SU-DHL-6 (cell line): ENCODE results near the gene CIB4.

Source experiments
- EZH2phosphoT487 ChIP-seq: fragments of 200-600 bp; sonication (generic), shearing (Covaris generic); conservative IDR thresholded peaks from 2 replicates; pipeline ENCODE4 v1.6.1; 2018; ENCODE audit warnings: mild to moderate bottlenecking, antibody characterized with exemption, low read length, moderate library complexity, mixed read lengths
- TF ChIP-seq, protein P1 (sequence below): fragments of 200-600 bp; sonication (generic); IDR thresholded peaks from one replicate; pipeline ENCODE4 v1.5.1; 2017; ENCODE audit warnings: antibody characterized with exemption, mild to moderate bottlenecking, low read length, moderate library complexity; ENCODE audit not compliant: insufficient read depth, poor library complexity, severe bottlenecking

DNA sequence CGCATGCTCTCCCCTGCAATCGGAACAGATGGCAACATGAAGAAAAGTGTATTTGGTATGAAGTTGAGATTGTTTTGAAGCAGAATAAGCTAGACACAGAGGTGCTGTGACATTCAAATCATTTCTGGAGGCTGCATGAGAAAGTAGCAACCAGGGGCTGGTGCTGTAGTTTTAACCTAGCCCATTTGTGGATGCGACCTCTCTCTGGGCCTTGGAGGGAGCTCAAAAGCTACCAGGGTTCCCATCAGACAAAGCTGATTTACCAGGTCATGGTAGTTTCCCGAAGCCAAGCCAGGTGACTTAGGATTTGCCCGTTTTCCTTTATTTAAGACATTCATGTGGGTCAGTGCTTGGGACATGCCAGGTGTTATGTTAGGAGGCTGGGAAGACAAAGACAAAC is 77.5 kb downstream of the CIB4 start:
- TF ChIP-seq, protein P1, sequence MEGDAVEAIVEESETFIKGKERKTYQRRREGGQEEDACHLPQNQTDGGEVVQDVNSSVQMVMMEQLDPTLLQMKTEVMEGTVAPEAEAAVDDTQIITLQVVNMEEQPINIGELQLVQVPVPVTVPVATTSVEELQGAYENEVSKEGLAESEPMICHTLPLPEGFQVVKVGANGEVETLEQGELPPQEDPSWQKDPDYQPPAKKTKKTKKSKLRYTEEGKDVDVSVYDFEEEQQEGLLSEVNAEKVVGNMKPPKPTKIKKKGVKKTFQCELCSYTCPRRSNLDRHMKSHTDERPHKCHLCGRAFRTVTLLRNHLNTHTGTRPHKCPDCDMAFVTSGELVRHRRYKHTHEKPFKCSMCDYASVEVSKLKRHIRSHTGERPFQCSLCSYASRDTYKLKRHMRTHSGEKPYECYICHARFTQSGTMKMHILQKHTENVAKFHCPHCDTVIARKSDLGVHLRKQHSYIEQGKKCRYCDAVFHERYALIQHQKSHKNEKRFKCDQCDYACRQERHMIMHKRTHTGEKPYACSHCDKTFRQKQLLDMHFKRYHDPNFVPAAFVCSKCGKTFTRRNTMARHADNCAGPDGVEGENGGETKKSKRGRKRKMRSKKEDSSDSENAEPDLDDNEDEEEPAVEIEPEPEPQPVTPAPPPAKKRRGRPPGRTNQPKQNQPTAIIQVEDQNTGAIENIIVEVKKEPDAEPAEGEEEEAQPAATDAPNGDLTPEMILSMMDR = no peak
- no peak for TF ChIP-seq EZH2phosphoT487
